Upper lobe of left lung (tissue), 6 donors: ENCODE measurements around the gene LIMCH1. TPM values are rescaled to one million over a fixed set of nuclear protein-coding genes. Genes with fewer than 3 reads are reported as not detected.

Source experiments
- ATAC-seq, 2 donors: fragments of 200-7000 bp; cut with Tn5 transposase; one replicate each; pipeline ENCODE4 v1.9.1; 2022; ENCODE audit warnings: mild to moderate bottlenecking in 2 of 2, moderate library complexity in 2 of 2; ENCODE audit not compliant: low FRiP score in 2 of 2
- DNase-seq, 2 donors: peaks; one replicate each; pipeline ENCODE4 v3.0.0-alpha.2; 2019 to 2020
- H3K27ac ChIP-seq, 4 donors: fragments of 200-600 bp; sonication (generic); one replicate each; pipeline ENCODE4 v1.5.1; 2016 to 2019
- H3K27me3 ChIP-seq, 4 donors: fragments of 200-600 bp; sonication (generic); one replicate each; pipeline ENCODE4 v1.5.1; 2017 to 2019
- H3K36me3 ChIP-seq, 4 donors: fragments of 200-600 bp; sonication (generic); one replicate each; pipeline ENCODE4 v1.5.1; 2016 to 2019
- H3K4me1 ChIP-seq, 4 donors: fragments of 200-600 bp; sonication (generic); one replicate each; pipeline ENCODE4 v1.5.1; 2018 to 2019
- H3K4me3 ChIP-seq, 4 donors: fragments of 200-600 bp; sonication (generic); one replicate each; pipeline ENCODE4 v1.5.1; 2017 to 2019; ENCODE audit warnings: mild to moderate bottlenecking in 2 of 4, moderate library complexity in 1 of 4
- H3K9me3 ChIP-seq, 4 donors: fragments of 200-600 bp; sonication (generic); one replicate each; pipeline ENCODE4 v1.5.1; 2018 to 2019
- EP300 ChIP-seq, 4 donors: sonication (generic); formaldehyde crosslinking; IDR thresholded peaks; one replicate each; pipeline ENCODE4 v1.5.1; 2017; ENCODE audit warnings: antibody characterized with exemption in 4 of 4, control low read depth in 2 of 4
- POLR2A ChIP-seq, 4 donors: fragments of 450-650 bp; IDR thresholded peaks; one replicate each; pipeline ENCODE4 v1.5.1; 2016 to 2017; ENCODE audit warnings: antibody characterized with exemption in 4 of 4, mild to moderate bottlenecking in 2 of 4
- POLR2AphosphoS5 ChIP-seq, 2 donors: sonication (generic); formaldehyde crosslinking; IDR thresholded peaks; one replicate each; pipeline ENCODE4 v1.5.1; 2017; ENCODE audit warnings: antibody characterized with exemption in 2 of 2
- whole genome bisulfite sequencing, 2 donors: methylation state at CpG; one replicate each; pipeline ENCODE4 v1.1.5; 2017 to 2018; 5-methylcytosine and 5-hydroxymethylcytosine counted together
- total RNA-seq, 6 donors: library from RNA; depleted of rRNA in 4 of 6; stranded (reverse); fragments of >200 nt in 4 of 6; gene quantifications; one replicate each; pipeline versions ENCODE4 v1.1.0 to v1.2.1, GENCODE V29; 2016 to 2021
- TF ChIP-seq, protein P1 (sequence below), 6 experiments: fragments of 450-650 bp in 4 of 6; fragments of 200-600 bp in 2 of 6; sonication (generic) in 2 of 6; IDR thresholded peaks; one replicate each; pipeline ENCODE4 v1.5.1; 2016 to 2019; ENCODE audit warnings: antibody characterized with exemption in 6 of 6
- donor health status: DM: no; HTN: no; CAD: no; lungs with moderate emphysema.
- donor health status: DM: no; HTN: yes; CAD: no; lungs with severe emphysema.

Gene LIMCH1
- total RNA-seq, 6 donors from 2014 or later = 231 to 598 (median 331) TPM

DNA sequence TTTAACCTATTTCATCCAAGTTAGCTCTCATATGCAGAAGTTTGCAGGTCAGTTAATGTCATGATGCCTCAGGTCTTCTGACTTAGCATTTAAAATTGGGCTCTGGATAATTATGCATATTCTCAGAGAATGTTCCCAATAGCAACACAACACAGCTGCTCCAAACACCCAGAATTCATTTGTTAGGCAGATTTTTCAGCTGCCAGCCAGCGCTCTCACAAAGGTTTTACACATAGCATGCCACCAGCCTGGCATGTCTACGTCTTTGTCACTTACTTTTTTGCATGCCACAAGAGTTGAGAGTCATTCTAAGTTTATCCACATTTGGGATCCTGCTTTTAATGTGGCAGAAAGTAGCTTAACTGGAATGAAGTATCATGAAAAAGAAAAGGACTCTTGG is 84.8 kb downstream of the LIMCH1 start:
- H3K9me3 ChIP-seq = no peaks in the 10 kb centered on the region
- no peak overlapping the region for H3K27ac ChIP-seq
- H3K4me1 ChIP-seq = peaks cover 0 to 5% (median 0%) of the 10 kb centered on the region in 4 donors
- WGBS, 2 donors = 92 to 96% methylated on average over 2 of the region's 2 CpGs
- H3K4me3 ChIP-seq = no peak overlapping the region
- DNase-seq = no peak
- H3K36me3 ChIP-seq = peaks cover 0 to 28% (median 3%) of the 10 kb centered on the region in 4 donors
- no peak for TF ChIP-seq POLR2AphosphoS5 (IDR thresholded peaks at IDR 0.05)
- no peak for ATAC-seq
- no peaks in the 10 kb centered on the region for H3K27me3 ChIP-seq

DNA sequence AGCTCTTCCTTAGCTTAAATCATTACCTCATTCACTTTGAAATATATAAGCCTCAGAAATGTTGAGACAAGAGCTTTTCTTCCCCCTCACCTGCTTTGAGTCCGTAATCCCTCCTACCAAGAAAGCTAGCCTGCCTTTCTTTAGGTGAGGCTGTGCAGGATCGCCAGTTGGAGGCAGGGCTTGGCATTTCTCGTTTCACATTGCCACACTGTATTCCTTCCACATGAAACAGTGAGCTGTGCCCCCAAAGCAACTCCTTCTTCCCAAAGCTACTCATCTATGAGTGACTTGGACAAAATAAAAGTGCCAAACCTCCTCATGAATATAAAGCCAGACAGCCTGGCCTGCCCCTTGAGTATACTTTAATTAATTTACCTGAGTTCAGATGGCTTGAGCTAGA is 86.8 kb downstream of the LIMCH1 start:
- TF ChIP-seq, protein P1, sequence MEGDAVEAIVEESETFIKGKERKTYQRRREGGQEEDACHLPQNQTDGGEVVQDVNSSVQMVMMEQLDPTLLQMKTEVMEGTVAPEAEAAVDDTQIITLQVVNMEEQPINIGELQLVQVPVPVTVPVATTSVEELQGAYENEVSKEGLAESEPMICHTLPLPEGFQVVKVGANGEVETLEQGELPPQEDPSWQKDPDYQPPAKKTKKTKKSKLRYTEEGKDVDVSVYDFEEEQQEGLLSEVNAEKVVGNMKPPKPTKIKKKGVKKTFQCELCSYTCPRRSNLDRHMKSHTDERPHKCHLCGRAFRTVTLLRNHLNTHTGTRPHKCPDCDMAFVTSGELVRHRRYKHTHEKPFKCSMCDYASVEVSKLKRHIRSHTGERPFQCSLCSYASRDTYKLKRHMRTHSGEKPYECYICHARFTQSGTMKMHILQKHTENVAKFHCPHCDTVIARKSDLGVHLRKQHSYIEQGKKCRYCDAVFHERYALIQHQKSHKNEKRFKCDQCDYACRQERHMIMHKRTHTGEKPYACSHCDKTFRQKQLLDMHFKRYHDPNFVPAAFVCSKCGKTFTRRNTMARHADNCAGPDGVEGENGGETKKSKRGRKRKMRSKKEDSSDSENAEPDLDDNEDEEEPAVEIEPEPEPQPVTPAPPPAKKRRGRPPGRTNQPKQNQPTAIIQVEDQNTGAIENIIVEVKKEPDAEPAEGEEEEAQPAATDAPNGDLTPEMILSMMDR (IDR thresholded peaks at IDR 0.05) = no peak
- TF ChIP-seq POLR2A (IDR thresholded peaks at IDR 0.05) (no peak), POLR2AphosphoS5 (IDR thresholded peaks at IDR 0.05) (no peak), EP300 (IDR thresholded peaks at IDR 0.05) (no peak)
- no peak for ATAC-seq
- DNase-seq = no peak
- no peak overlapping the region for H3K27ac ChIP-seq
- H3K4me3 ChIP-seq = no peak overlapping the region
- 94 to 96% methylated on average over 3 of the region's 3 CpGs for WGBS, 2 donors
- H3K9me3 ChIP-seq = no peaks in the 10 kb centered on the region
- peaks cover 0 to 5% (median 0%) of the 10 kb centered on the region in 4 donors for H3K4me1 ChIP-seq
- peaks cover 0 to 31% (median 2%) of the 10 kb centered on the region in 4 donors for H3K36me3 ChIP-seq
- no peaks in the 10 kb centered on the region for H3K27me3 ChIP-seq

DNA sequence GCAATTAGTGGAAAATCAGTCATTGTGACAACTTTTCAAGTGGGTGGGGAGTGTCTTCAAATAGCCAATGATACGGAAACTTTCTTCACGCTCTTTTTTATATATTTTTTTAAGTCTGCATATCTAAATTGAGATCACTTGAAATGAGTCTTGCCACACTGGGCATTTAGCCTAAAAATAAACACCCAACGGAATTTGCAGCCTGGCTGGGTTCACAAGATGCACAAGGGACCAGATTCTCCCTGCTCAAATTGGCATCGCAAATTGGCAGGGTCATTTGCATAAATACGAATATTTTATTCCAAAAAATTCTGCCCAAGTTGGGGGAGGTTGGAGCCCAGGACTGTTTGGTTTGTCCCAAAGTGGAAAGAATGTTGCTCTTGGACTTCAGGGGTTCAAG is 87.6 kb downstream of the LIMCH1 start:
- no peak overlapping the region for H3K4me3 ChIP-seq
- H3K4me1 ChIP-seq = peaks cover 0 to 5% (median 0%) of the 10 kb centered on the region in 4 donors
- TF ChIP-seq POLR2A (IDR thresholded peaks at IDR 0.05) (no peak), POLR2AphosphoS5 (IDR thresholded peaks at IDR 0.05) (no peak), EP300 (IDR thresholded peaks at IDR 0.05) (no peak)
- TF ChIP-seq, protein P1 (IDR thresholded peaks at IDR 0.05) = no peak
- H3K27ac ChIP-seq = no peak overlapping the region
- H3K9me3 ChIP-seq = no peaks in the 10 kb centered on the region
- WGBS, 2 donors = 79 to 88% methylated on average over 5 of the region's 5 CpGs
- no peaks in the 10 kb centered on the region for H3K27me3 ChIP-seq
- peaks cover 0 to 28% (median 3%) of the 10 kb centered on the region in 4 donors for H3K36me3 ChIP-seq
- ATAC-seq (no peak), DNase-seq (no peak)

DNA sequence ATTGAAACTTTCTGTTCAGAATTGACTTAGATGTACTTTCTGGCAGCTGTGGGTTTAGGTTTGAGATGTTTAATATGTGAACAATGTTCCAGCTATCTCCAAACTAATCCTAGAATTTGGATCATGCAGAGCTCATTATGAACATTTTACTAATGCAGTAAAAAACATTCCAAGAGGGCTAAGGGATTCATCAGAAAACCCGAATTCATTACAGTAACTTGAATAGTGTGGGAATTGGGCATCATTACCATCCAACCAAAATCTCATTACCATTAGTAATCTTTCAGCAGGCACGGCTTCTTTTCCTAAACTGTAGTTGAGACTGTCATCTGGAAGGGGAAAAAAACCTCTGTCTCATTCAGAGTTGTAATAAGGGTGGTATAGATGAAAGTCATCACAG is 91.0 kb downstream of the LIMCH1 start:
- 82 to 87% methylated on average over 2 of the region's 2 CpGs for WGBS, 2 donors
- H3K9me3 ChIP-seq = no peaks in the 10 kb centered on the region
- peaks cover 0 to 34% (median 8%) of the 10 kb centered on the region in 4 donors for H3K36me3 ChIP-seq
- ATAC-seq (no peak), DNase-seq (no peak)
- no peaks in the 10 kb centered on the region for H3K27me3 ChIP-seq
- H3K4me1 ChIP-seq = peaks cover 0 to 7% (median 0%) of the 10 kb centered on the region in 4 donors
- H3K27ac ChIP-seq = no peak overlapping the region
- no peak overlapping the region for H3K4me3 ChIP-seq
- TF ChIP-seq POLR2A (IDR thresholded peaks at IDR 0.05) (no peak), POLR2AphosphoS5 (IDR thresholded peaks at IDR 0.05) (no peak), EP300 (IDR thresholded peaks at IDR 0.05) (no peak)
- TF ChIP-seq, protein P1 (IDR thresholded peaks at IDR 0.05) = no peak

DNA sequence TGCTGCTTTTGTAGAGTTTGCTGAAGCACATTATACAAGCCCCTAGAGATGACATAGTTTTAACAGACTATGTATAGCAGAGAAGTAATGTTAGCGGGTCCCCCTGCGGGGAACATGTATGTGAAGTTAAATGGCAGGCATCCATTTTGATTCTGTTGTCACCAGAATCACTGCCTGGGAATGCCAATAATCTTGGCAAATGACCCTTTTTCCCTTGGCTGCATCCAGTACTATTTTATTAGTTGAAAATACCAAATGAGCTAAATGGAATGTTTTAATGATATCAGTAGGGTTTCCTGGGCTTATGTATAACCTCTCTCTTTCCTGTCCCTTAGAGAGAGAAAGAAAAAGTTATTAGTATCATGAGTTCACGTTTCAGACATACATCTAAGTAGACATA is 93.6 kb downstream of the LIMCH1 start:
- DNase-seq = no peak
- H3K4me1 ChIP-seq = peaks cover 0 to 2% (median 0%) of the 10 kb centered on the region in 4 donors
- ATAC-seq = no peak
- H3K9me3 ChIP-seq = no peaks in the 10 kb centered on the region
- no peaks in the 10 kb centered on the region for H3K27me3 ChIP-seq
- no peak for TF ChIP-seq POLR2AphosphoS5 (IDR thresholded peaks at IDR 0.05)
- TF ChIP-seq, protein P1 (IDR thresholded peaks at IDR 0.05) = no peak
- no peak for TF ChIP-seq EP300 (IDR thresholded peaks at IDR 0.05)
- TF ChIP-seq POLR2A (IDR thresholded peaks at IDR 0.05) = no peak
- no peak overlapping the region for H3K27ac ChIP-seq
- H3K4me3 ChIP-seq = no peak overlapping the region
- H3K36me3 ChIP-seq = peaks cover 0 to 30% (median 8%) of the 10 kb centered on the region in 4 donors
- 88 to 95% methylated on average over 3 of the region's 3 CpGs for WGBS, 2 donors
